Sigmoid colon (tissue), 4 donors: ENCODE data around the gene SLIT3.

ENCODE experiments used
- POLR2A ChIP-seq, 2 donors: fragments of 450-650 bp; IDR thresholded peaks; one replicate each; pipeline ENCODE4 v1.6.1; 2016; ENCODE audit warnings: antibody characterized with exemption in 2 of 2, mild to moderate bottlenecking in 2 of 2, moderate library complexity in 2 of 2
- POLR2AphosphoS5 ChIP-seq, 4 donors: sonication (generic); formaldehyde crosslinking; IDR thresholded peaks; one replicate each; pipeline ENCODE4 v1.6.1; 2017; ENCODE audit warnings: antibody characterized with exemption in 4 of 4

DNA sequence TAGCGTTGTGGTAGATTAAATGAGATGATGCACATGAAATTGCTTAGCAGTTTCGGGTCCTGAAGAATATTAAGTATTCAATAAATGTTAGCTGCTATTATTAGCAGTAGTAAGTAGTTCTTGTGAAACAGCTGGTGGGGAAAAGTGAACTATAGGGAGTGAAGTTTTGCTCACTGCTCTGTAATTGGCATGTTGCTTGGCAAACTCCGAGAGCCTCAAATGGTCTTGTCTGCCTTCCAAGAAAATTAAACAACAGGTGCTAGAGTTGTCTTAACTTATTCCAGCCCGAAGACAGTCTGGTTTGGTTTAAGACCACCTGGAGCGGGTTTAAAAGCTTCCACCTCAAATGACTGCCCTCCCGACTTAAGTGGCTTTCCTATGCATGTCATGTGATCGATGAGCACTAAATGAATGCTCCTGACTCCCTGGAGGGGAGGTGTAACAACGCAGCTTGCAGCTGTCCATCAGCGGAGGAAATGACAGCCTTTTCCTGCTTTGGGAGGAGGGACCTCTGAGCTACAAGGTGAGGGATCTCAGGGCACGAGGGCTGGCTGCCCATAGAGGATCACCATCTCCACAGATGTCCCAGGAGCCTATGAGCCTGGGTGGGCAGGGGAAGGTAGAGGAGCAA is 518.9 kb downstream of the SLIT3 start:
- TF ChIP-seq POLR2A (IDR thresholded peaks at IDR 0.05): no peak
- no peak for TF ChIP-seq POLR2AphosphoS5 (IDR thresholded peaks at IDR 0.05)
